DMS79 (cell line): Measurements from ENCODE around the gene CCDC110.

ENCODE experiments used
- DNase-seq: peaks from one replicate; lab custom pipeline; 2025; lab: John Stamatoyannopoulos, UW

CCDC110 gene

GRCh38 chr4:185472103-185472542, 590 bp upstream of the CCDC110 start:
- DNase-seq = no peak

- no peak for DNase-seq
These were observed 885 bp downstream of the CCDC110 start for GRCh38 chr4:185470501-185471195.

GRCh38 chr4:185469580-185470154, 1.9 kb downstream of the CCDC110 start:
- DNase-seq = no peak

- DNase-seq = no peak
These were observed 2.5 kb downstream of the CCDC110 start for GRCh38 chr4:185468999-185469398.

GRCh38 chr4:185467991-185468390, 3.5 kb downstream of the CCDC110 start:
- no peak for DNase-seq

GRCh38 chr4:185467101-185467500, 4.4 kb downstream of the CCDC110 start:
- no peak for DNase-seq

GRCh38 chr4:185465707-185466106, 5.8 kb downstream of the CCDC110 start:
- DNase-seq = no peak

GRCh38 chr4:185464887-185465286, 6.6 kb downstream of the CCDC110 start:
- no peak for DNase-seq

GRCh38 chr4:185464183-185464582, 7.3 kb downstream of the CCDC110 start:
- no peak for DNase-seq

GRCh38 chr4:185463541-185463940, 8.0 kb downstream of the CCDC110 start:
- DNase-seq = no peak

- DNase-seq = no peak
These were observed 10.0 kb downstream of the CCDC110 start for GRCh38 chr4:185461565-185461964.

- no peak for DNase-seq
These were observed 14.4 kb downstream of the CCDC110 start for GRCh38 chr4:185457136-185457535.

- no peak for DNase-seq
These were observed 15.4 kb downstream of the CCDC110 start for GRCh38 chr4:185456131-185456530.

GRCh38 chr4:185445209-185445608, 26.3 kb downstream of the CCDC110 start:
- no peak for DNase-seq

GRCh38 chr4:185441479-185441878, 30.1 kb downstream of the CCDC110 start:
- DNase-seq = no peak

- no peak for DNase-seq
These were observed 33.7 kb downstream of the CCDC110 start for GRCh38 chr4:185437809-185438208.

GRCh38 chr4:185435466-185435865, 36.1 kb downstream of the CCDC110 start:
- no peak for DNase-seq

GRCh38 chr4:185429660-185430059, 41.9 kb downstream of the CCDC110 start:
- DNase-seq = no peak

- DNase-seq = no peak
These were observed 44.4 kb downstream of the CCDC110 start for GRCh38 chr4:185426960-185427688.

GRCh38 chr4:185425647-185426352, 45.7 kb downstream of the CCDC110 start, which contains the start of gene UFSP2:
Gene UFSP2 (minus strand): TSS chr4:185425964. CDS start chr4:185425868, 96 bp downstream.
- DNase-seq = peak; percentile 44

- DNase-seq = no peak
These were observed 46.5 kb downstream of the CCDC110 start for GRCh38 chr4:185424905-185425646.
